Measurements from ENCODE around the gene CCDC200.

DNA sequence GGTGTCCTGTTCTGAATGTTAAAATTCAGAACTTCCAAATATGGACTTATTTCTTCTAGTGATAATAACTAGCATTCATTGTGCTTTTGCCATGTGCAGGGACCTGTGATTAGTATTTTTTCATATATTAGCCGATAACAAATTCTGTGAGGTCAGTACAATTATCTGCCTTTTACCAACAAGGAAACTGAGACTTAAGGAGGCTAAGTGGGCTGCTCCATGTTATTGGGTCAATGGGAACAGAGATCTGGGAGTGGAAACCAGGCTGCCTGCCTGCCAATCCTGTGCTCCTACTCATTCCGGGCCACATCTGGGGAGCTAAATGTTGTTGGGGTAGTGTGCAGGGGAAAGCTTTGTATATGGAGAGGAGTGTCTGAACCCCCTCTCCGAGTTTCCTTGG lies 13.1 kb downstream of the CCDC200 start:
- TF ChIP-seq, protein P1, sequence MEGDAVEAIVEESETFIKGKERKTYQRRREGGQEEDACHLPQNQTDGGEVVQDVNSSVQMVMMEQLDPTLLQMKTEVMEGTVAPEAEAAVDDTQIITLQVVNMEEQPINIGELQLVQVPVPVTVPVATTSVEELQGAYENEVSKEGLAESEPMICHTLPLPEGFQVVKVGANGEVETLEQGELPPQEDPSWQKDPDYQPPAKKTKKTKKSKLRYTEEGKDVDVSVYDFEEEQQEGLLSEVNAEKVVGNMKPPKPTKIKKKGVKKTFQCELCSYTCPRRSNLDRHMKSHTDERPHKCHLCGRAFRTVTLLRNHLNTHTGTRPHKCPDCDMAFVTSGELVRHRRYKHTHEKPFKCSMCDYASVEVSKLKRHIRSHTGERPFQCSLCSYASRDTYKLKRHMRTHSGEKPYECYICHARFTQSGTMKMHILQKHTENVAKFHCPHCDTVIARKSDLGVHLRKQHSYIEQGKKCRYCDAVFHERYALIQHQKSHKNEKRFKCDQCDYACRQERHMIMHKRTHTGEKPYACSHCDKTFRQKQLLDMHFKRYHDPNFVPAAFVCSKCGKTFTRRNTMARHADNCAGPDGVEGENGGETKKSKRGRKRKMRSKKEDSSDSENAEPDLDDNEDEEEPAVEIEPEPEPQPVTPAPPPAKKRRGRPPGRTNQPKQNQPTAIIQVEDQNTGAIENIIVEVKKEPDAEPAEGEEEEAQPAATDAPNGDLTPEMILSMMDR (IDR thresholded peaks at IDR 0.05) = no peak
- TF ChIP-seq EP300 (IDR thresholded peaks at IDR 0.05) (no peak), POLR2A (IDR thresholded peaks at IDR 0.05) (no peak), POLR2AphosphoS5 (IDR thresholded peaks at IDR 0.05) (no peak)
